Activated CD4-positive, alpha-beta T cell treated with anti-CD3 and anti-CD28 coated beads, Interleukin-2, amount 10 ng/mL, durations not matched to agents 24 days and 14 days (primary cell): ENCODE results near the gene PRRC2C. TPM values are rescaled to one million over a fixed set of nuclear protein-coding genes. Genes with fewer than 3 reads are reported as not detected.

Experiments
- DNase-seq: peaks from one replicate; pipeline ENCODE4 v3.0.0; 2022
- H3K27ac Mint-ChIP-seq: one replicate; pipeline ENCODE4 v1.8.0; 2022; ENCODE audit warnings: mild to moderate bottlenecking, mixed read lengths
- H3K27me3 Mint-ChIP-seq: one replicate; pipeline ENCODE4 v1.8.0; 2022; ENCODE audit warnings: mixed read lengths
- H3K36me3 Mint-ChIP-seq: one replicate; pipeline ENCODE4 v1.8.0; 2022; ENCODE audit warnings: low read depth, mild to moderate bottlenecking, mixed read lengths
- H3K4me1 Mint-ChIP-seq: one replicate; pipeline ENCODE4 v1.8.0; 2021; ENCODE audit warnings: mixed read lengths
- H3K4me3 Mint-ChIP-seq: one replicate; pipeline ENCODE4 v1.8.0; 2022; ENCODE audit warnings: mild to moderate bottlenecking, moderate library complexity, mixed read lengths
- H3K9me3 Mint-ChIP-seq: one replicate; pipeline ENCODE4 v1.8.0; 2021; ENCODE audit warnings: mixed read lengths
- intact Hi-C: fragments of 100-400 bp; cut with micrococcal nuclease; formaldehyde crosslinking; loops from one replicate; pipeline ENCODE4 v1.15.1; 2023
- total RNA-seq: library from RNA; stranded (reverse); gene quantifications from 2 replicates; pipeline ENCODE4 v1.2.3, GENCODE V29; 2022

Gene PRRC2C
- total RNA-seq, 1 donor from 2014 or later = 278 TPM

GRCh38 chr1:171642197-171642596, 156.9 kb downstream of the PRRC2C start:
- intact Hi-C loops = no loop called here
- no peak overlapping the region for H3K4me3 Mint-ChIP-seq

More at GRCh38 chr1:171642197-171642596, 156.9 kb downstream of the PRRC2C start:
- Mint-ChIP-seq H3K4me1 (peaks cover 8% of the 10 kb centered on the region), H3K27me3 (no peaks in the 10 kb centered on the region), H3K27ac (no peak overlapping the region), H3K36me3 (no peaks in the 10 kb centered on the region), H3K9me3 (no peaks in the 10 kb centered on the region)
- DNase-seq = no peak

Other genes starting within 250 kb of the PRRC2C start
- not detected in 2 replicates for gene FMO1, start 237.0 kb upstream of the PRRC2C start, total RNA-seq
- 1.0 and 1.8 TPM in 2 replicates for gene FMO4, start 171.3 kb upstream of the PRRC2C start, total RNA-seq
- 0.21 TPM in 1 of 2 replicates, not detected in the other for gene MYOCOS, start 136.7 kb downstream of the PRRC2C start, total RNA-seq
- gene MYOC, start 167.2 kb downstream of the PRRC2C start, total RNA-seq = not detected in 2 replicates